GM20431 (cell line): ENCODE data around the gene PSMD11.
"Not testable (repeated sequence)": the region's sequence is repeated elsewhere in the genome, so short reads cannot be mapped to it uniquely, and the experiment has no call there.

ENCODE experiments used
- in situ Hi-C: fragments of 300-500 bp; cut with MseI, MboI; formaldehyde crosslinking; loops from one replicate; pipeline ENCODE4 v1.15.0; 2020; ENCODE audit warnings: low sequenced_read_pairs; ENCODE audit not compliant: unreplicated experiment

Gene PSMD11

DNA sequence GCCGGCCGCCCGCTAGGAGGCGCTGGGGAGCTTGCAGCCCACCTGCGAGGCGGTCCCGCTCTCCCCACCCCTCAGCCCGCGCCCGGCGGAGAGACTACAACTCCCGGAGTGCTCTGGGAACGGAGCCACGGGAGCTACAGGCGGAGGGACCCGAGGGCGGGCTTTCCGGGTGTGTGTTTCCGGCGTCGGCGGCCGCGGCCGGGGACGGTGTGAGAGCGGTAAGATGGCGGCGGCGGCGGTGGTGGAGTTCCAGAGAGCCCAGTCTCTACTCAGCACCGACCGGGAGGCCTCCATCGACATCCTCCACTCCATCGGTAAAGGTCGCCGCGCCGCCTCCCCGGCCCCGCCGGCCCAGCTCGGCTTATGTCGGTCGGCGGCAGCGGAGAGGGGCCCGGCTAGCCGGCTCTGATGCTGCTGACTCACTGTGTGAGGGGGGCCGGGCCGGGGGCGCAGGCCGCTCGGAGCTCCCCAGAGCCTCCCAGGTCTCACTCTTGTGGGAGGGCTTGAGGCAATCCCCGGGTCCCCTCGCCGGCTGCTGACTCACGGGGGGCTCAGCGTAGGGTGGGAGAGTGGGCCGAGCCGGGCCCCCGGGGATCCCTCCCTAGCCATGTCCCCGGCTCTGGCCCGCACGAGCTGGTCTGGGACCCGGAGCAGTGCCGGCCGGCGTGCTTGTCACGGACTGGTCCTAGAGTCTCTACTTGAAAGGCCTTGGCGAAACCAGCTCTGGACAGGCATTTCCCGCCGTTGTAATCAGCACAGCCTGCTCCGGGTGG, at the start of gene PSMD11:
Gene PSMD11 (plus strand): TSS at position 210 of the 773 bp plus-strand sequence. CDS start 14 bp downstream, at position 224.
- in situ Hi-C loops: no loop called here

DNA sequence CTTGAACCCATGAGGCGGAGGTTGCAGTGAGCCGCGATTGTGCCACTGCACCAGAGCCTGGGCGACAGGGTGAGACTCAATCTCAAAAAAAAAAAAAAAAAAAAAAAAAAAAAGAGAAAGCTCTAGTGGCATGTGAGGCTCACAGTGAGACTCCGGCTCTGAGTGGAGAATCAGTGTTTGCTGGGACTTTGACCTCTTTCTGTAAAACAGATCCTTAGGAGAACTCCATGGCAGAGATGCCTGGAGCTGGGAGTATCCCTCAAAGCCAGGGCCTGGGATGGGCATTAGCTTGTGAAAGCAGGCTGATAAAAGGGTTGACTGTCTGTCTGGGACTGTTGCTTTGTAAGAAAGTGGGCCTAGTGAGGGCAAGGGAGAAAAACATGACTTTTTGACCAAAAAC, 48.0 kb upstream of the PSMD11 start:
- in situ Hi-C loops: no loop called here

DNA sequence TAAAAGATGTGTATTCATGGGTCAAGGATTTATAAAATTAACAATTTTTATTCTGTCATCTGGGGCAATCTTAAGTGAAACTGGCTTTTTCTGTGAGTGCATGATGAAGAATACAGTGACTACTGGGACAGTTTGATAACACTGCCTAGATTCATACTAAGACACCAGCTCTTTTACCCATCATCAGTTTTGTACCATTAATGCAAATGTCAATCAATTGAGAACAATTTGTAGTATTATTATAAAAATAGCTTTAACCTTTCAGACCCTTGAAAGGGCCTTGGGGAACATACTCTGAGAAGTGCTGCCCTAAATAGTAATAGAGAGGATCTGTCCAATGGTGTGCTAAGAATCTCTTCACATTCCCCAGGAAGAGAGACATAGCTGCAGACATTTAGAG, 45.4 kb upstream of the PSMD11 start:
- in situ Hi-C loops: no loop called here

DNA sequence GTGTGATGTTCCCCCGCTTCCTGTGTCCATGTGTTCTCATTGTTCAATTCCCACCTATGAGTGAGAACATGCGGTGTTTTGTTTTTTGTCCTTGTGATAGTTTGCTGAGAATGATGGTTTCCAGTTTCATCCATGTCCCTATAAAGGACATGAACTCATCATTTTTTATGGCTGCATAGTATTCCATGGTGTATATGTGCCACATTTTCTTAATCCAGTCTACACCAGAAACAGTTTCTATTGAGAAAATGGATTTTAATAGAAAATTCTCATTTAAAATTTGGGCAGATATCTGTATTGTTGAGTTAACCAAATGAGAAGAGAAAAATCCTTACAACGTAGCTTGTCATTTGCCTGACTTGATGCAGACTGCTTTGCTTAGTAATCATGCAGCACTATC, 34.2 kb upstream of the PSMD11 start:
- in situ Hi-C loops: not testable (repeated sequence)

DNA sequence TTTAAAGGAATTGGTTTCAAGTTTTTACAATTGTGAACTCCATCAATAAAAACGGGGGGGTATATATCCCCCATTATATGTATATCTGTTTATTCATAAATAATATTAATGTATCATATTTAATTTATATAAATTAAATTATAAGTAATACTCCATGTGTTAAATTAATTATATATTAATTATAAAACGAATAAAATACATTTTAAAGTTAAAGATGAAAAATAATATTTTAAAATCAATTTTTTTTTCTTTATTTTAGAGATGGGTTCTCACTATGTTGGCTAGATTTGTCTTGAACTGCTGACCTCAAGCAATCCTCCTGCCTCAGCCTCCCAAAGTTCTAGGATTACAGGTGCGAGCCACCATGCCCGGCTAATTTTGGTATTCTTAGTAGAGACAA, 17.4 kb upstream of the PSMD11 start:
- in situ Hi-C loops: no loop called here

DNA sequence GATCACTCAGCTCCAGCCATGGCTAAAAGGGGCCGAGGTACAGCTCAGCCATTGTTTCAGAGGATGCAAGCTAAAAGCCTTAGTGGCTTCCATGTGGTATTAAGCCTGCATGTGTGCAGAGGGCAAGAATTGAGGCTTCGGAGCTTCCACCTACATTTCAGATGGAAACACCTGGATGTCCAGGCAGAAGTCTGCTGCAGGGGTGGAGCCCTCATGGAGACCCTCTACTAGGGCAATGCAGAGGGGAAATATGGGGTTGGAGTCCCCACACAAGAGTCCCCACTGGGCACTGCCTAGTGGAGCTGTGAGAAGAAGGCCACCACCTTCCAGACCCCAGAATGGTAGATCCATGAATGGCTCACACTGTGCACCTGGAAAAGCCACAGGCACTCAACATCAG, 14.7 kb upstream of the PSMD11 start:
- in situ Hi-C loops: no loop called here

DNA sequence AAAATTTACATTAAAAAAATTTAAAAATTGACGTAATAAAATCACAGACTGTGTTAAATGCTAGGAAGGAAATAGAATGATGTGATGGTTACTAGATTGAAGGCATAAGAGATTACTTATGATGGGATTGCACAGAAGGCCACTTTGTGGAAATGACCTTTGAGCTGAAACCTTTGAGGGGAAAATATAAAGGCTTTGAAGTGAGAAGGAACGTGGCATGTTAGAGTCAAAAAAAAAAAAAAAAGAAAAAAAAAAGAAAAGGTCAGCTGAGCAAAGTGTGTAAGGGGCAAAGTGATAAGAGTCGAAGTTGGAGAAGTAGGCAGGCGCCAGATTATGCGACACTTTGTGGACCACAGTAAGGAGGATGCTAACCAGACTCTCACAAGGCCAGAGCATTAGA, 3.6 kb upstream of the PSMD11 start:
- in situ Hi-C loops: no loop called here

DNA sequence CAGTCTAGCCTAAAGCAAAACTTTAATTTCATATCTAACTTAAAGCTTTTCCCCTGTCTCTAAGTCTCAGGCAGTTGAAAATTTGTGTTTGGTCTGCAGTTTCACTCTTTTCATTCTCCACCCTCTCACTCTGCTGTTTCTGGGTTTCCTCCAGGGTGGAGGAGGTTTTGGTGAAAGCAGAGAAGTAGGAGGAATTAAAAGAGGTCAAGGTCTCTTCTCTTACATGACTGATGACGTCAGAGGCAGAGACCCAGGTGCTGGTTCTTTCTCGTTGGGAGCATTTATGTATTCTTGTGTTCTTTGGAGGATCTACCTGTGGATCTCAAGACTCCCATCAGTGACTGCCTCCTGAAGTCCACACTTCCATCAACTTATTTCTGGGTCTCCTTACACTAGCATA, 2.4 kb upstream of the PSMD11 start:
- in situ Hi-C loops: no loop called here

DNA sequence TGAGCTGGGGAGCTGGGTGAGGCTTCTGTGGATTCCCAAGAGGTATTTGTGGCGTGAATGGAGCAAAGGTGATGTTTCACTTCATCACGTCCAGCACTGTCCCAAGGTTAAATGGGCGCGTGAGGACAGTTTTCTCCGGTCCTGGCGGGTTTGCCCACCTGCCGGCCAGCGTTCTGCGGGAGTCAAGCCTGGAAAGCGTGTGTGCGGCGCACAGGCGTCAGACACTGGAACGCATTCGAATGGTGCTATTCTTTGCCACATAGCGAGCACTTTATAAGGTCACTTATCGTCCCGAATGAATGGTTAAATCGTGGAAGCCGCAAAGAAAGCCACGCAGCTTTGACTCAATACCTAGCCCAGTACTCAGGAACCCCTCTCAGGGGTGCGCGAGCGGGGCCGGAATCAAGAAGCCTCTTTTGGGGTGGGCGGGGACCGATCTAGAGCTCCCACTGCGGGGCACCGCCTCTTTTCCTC, 446 bp upstream of the PSMD11 start:
- in situ Hi-C loops: no loop called here

DNA sequence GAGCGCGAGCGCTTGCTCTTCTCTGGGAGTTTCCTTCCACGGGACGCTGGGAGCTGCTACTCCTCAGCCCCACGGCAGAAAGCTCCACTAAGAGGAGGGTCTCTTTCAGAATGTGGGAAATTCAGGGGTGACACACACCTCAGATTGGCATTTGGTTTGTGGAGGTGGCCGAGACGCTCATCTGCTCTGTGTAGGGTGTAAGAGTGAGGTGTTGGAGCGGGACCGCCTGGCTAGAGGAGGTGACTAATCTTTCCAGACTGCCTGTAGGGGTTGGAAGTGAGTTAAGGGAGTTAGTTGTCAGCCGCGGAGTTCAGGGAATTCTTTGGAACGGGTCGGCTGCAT, 735 bp downstream of the PSMD11 start:
- in situ Hi-C loops: no loop called here

DNA sequence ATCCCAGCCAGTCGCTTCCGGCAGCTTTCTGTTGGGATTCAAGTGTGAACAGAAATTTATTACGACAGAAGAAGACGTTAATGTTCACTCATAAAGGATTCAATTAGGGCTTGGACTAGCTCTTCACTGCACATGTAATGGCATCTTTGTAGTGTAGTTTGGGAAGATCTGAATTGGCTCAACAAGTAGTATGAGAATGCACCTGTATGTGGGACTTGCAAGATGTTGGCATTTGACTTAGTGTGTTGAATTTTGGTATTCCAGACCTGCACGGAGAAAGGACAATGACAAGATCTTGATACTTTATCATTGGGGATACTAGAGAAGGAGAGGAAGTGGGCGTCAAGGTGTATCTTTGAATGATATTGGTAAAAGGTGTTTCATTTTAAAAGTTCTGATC, 1.2 kb downstream of the PSMD11 start:
- in situ Hi-C loops: no loop called here

DNA sequence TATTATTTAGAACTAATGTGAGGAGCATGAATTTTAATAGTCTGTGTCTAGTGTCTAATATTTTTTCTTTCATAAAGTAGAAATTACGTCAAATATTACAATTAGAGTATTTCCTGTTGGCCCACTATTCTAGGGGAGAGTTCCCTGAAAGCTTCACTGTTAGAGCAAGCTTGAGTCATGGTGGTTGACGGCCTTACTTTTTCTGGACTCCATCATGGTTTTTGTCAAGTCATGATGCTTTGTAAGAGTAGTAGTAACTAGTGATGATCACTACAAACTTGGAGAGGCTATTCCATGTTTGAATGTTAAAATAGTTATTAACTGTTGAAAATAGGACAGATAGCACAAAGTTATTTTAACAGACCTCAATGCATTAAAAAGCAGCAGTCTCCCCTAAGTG, 1.7 kb downstream of the PSMD11 start:
- in situ Hi-C loops: no loop called here

DNA sequence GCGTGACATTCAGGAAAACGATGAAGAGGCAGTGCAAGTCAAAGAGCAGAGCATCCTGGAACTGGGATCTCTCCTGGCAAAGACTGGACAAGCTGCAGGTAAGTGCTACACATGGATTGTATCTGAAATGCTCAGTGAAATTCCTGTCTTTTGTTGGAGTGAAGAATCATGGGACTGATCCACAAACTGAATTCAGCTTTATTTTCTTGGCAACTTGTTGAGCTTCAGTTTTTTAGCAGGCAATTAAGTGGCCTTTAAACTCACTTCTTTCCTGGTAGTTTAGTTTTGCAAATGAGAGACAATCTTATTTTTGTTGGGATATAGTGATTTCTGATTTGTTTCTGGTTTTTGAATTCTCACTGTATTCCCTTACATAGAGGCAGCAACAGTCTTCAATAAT, 2.6 kb downstream of the PSMD11 start:
- in situ Hi-C loops: no loop called here

DNA sequence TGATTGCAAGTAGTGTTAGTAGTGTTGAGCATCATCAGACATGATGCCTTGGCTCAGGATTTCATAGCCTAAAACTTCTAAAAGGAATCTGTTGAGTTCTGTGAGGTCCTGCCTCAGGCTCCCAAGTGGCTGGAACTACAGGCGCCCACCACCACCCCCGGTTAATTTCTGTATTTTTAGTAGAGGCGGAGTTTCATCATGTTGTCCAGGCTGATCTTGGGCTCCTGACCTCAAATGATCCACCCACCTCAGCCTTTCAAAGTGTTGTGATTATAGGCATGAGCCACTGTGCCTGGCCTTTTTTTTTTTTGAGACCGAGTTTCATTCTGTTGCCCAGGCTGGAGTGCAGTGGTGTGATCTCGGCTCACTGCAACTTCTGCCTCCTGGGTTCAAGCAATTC, 5.7 kb downstream of the PSMD11 start:
- in situ Hi-C loops: loop anchor here (25.0 kb wide), 1 partner anchor 312 kb away; no protein-coding TSS in a partner anchor

DNA sequence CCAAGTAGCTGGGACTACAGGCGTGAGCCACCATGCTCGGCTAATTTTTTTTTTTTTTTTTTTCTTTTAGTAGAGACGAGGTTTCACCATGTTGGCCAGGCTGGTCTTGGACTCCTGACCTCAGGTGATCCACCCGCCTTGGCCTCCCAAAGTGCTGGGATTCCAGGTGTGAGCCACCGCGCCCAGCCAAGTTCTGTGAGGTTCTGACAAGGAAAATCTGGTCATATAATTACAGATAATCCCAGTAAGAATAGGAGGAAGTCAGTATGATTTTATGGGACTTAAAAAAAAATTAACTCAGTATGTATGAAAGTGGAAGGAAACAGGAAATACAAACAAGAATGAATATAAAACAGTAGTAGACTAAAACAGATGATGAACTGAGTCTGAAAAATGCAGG, 6.1 kb downstream of the PSMD11 start:
- in situ Hi-C loops: loop anchor here (25.0 kb wide), 1 partner anchor 312 kb away; no protein-coding TSS in a partner anchor

DNA sequence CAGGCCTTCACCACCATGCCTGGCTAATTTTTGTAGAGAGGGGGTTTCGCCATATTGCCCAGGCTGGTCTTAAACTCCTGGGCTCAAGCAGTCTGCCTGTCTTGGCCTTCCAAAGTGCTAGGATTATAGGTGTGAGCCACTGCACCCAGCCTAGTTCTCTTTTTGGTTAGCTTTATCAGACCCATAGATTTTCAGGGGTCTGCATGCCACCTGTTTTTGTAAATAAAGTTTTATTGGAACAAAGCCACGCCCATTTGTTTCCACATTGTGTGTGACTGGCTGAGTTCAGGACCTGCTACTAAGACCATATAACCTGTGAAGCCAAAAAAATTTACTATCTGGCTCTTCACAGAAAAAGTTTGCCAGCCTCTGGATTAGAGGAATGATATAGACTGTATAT, 7.6 kb downstream of the PSMD11 start:
- in situ Hi-C loops: loop anchor here (25.0 kb wide), 1 partner anchor 310 kb away; no protein-coding TSS in a partner anchor

DNA sequence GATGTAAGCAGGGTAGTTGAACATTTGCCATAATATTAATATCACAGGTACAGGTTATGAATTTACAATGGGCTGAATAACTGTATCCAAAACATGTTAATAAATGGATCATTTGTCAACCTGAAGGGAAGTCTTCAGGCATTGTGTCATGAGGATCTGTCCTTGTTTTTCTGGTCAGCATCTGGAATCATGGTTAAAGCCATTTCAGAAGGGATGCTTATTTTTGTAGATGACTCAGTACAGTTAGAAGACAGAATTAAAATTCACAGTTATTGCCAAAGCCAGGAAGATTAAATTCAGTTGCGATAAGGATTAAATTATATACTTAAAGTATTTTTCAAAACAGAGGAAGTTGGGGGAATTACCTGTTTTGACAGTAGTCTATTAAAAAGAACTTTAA, 8.0 kb downstream of the PSMD11 start:
- in situ Hi-C loops: loop anchor here (25.0 kb wide), 1 partner anchor 310 kb away; no protein-coding TSS in a partner anchor

DNA sequence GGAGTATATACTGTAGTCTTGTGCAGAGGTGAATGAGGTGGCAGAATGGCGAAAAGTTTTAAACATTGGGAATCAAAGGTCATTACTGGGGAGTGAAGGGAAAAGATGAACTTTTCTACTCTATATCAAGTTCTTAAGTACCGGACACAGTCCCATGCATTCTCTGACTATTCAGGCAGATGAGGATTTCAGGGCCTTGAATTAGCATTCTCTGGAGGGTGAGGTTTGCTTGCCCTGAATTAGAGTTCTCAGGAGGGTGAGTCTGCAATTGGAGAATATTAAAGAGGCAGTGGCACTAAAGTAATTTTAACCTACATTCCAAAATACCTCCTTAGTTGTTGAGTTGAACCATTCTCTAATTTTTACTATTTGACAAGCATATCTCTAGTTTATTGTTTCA, 9.1 kb downstream of the PSMD11 start:
- in situ Hi-C loops: loop anchor here (25.0 kb wide), 1 partner anchor 309 kb away; no protein-coding TSS in a partner anchor

DNA sequence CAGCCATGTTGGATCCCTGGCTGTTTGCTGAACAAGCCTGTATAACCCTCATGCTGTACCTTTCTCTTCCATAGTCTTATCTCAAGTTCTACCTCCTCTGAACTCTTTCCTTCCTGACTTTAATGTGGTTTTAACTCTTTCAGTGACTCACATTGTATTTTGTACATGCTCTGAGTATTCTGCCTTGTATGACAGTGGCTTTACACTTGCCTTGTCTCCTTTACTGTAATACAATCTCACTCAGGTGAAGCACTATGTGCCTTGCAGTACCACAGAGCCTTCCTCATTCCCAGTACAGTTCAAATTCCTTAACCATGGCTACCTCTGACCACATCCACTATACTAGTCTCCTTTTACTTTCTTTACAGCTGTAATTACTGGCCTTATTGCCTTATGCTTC, 14.1 kb downstream of the PSMD11 start:
- in situ Hi-C loops: loop anchor here (25.0 kb wide), 1 partner anchor 304 kb away; no protein-coding TSS in a partner anchor

DNA sequence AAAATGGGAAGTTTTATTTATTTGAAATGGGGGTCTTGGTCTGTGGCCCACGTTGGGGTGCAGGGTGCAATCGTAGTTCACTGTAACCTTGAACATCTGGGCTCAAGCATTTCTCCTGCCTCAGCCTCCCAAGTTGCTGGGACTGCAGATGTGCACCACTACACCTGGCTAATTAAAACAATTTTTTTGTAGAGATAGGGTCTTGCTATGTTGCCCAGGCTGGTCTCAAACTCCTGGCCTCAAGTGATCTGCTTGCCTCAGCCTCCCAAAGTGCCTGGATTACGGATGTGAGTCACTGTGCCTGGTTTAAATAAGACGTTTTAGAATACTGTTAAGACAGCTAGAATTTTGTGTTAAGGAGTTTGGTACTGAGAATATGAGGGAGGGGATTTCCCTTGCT, 15.7 kb downstream of the PSMD11 start:
- in situ Hi-C loops: loop anchor here (25.0 kb wide), 1 partner anchor 302 kb away; no protein-coding TSS in a partner anchor

DNA sequence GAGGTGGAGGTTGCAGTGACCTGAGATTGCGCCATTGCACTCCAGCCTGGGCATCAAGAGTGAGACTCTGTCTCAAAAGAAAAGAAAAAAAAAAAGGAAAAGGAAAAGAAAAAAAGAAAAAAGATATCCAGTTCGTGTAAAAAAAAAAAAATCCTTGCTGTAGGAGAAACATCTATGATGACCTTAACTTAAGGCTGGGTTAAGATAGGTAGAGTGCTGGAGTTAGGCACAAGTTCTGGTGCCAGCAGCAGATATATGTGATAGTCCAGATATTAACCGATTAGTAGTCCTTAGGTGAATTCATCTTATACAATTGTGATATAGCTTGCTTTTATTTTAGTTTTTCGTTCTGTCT, 17.2 kb downstream of the PSMD11 start:
- in situ Hi-C loops: loop anchor here (25.0 kb wide), 1 partner anchor 301 kb away; no protein-coding TSS in a partner anchor
